ENCODE data around the gene KLHL3. TPM values are rescaled to one million over a fixed set of nuclear protein-coding genes. Genes with fewer than 3 reads are reported as not detected.

The KLHL3 gene
- total RNA-seq, 4 donors from 2014 or later = 22.5 to 35.7 (median 27.5) TPM

DNA sequence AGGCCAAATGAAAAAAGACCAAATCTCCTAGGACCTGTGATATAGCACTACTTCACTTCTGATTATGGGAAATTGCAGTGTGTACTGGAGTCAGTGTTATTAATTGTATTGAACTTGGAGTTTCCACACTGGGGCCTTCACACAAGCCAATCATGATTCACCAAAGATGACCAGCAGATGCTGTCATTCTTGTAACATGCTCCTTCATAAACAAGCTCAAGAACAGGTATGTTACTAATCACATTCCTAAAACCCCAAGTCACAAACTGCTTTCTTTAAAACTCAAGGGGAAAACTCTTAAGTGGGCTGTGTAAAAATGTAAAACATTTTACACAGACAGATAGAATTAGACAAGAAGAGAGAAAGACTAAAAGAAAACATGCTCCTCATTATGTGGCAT is 5.6 kb downstream of the KLHL3 start:
- Histone ChIP-seq H3K27me3 (no peaks in the 10 kb centered on the region), H3K4me1 (peaks cover 0 to 10% (median under 1%) of the 10 kb centered on the region in 4 donors), H3K9me3 (no peaks in the 10 kb centered on the region), H3K36me3 (no peaks in the 10 kb centered on the region), H3K27ac (peak overlapping the region in 2 of 4 donors; percentile 9 to 29), H3K4me3 (no peak overlapping the region)
- DNase-seq (ENCODE audit: low spot score in 2 of 2) = no peak
- TF ChIP-seq EP300 (IDR thresholded peaks at IDR 0.05) (no peak), POLR2A (IDR thresholded peaks at IDR 0.05) (no peak)
- TF ChIP-seq, protein P1, sequence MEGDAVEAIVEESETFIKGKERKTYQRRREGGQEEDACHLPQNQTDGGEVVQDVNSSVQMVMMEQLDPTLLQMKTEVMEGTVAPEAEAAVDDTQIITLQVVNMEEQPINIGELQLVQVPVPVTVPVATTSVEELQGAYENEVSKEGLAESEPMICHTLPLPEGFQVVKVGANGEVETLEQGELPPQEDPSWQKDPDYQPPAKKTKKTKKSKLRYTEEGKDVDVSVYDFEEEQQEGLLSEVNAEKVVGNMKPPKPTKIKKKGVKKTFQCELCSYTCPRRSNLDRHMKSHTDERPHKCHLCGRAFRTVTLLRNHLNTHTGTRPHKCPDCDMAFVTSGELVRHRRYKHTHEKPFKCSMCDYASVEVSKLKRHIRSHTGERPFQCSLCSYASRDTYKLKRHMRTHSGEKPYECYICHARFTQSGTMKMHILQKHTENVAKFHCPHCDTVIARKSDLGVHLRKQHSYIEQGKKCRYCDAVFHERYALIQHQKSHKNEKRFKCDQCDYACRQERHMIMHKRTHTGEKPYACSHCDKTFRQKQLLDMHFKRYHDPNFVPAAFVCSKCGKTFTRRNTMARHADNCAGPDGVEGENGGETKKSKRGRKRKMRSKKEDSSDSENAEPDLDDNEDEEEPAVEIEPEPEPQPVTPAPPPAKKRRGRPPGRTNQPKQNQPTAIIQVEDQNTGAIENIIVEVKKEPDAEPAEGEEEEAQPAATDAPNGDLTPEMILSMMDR (IDR thresholded peaks at IDR 0.05) = no peak

DNA sequence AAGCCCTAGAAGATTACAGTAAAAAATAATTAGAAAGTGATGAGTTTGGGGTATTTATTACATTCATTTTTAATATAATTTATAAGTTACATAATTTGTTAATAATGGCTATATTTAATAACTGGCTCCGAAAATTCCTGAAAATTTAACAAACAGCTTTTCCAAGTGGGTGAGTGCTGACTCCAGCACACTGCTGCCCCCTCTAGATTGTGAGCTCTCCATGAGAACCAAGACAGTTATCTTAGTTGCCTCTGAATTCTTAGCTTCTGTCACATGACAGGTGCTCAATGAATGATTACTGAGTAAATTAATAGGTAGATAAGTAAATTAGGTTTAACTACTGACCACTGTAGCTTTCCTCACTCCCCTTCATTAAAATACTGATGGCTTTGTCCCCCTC is 7.8 kb downstream of the KLHL3 start:
- no peaks in the 10 kb centered on the region for H3K27me3 ChIP-seq
- H3K9me3 ChIP-seq = peaks cover 0 to 4% (median 0%) of the 10 kb centered on the region in 4 donors
- TF ChIP-seq POLR2A (IDR thresholded peaks at IDR 0.05) (no peak), EP300 (IDR thresholded peaks at IDR 0.05) (no peak)
- TF ChIP-seq, protein P1 (IDR thresholded peaks at IDR 0.05) = no peak
- H3K36me3 ChIP-seq = no peaks in the 10 kb centered on the region
- 76 to 82% methylated on average over 1 of the region's 1 CpG for WGBS, 2 donors
- no peak overlapping the region for H3K27ac ChIP-seq
- H3K4me1 ChIP-seq = peaks cover 0 to 3% (median 0%) of the 10 kb centered on the region in 4 donors
- no peak for DNase-seq (ENCODE audit: low spot score in 2 of 2)
- no peak overlapping the region for H3K4me3 ChIP-seq

GRCh38 chr5:137727623-137728022 is 8.3 kb downstream of the KLHL3 start:
- WGBS, 2 donors = 85 to 86% methylated on average over 2 of the region's 2 CpGs
- Histone ChIP-seq H3K9me3 (peaks cover 0 to 8% (median 0%) of the 10 kb centered on the region in 4 donors), H3K36me3 (no peaks in the 10 kb centered on the region), H3K4me3 (no peak overlapping the region), H3K4me1 (peaks cover 0 to 3% (median 0%) of the 10 kb centered on the region in 4 donors), H3K27me3 (no peaks in the 10 kb centered on the region), H3K27ac (no peak overlapping the region)
- no peak for DNase-seq (ENCODE audit: low spot score in 2 of 2)
- no peak for TF ChIP-seq POLR2A (IDR thresholded peaks at IDR 0.05)

DNA sequence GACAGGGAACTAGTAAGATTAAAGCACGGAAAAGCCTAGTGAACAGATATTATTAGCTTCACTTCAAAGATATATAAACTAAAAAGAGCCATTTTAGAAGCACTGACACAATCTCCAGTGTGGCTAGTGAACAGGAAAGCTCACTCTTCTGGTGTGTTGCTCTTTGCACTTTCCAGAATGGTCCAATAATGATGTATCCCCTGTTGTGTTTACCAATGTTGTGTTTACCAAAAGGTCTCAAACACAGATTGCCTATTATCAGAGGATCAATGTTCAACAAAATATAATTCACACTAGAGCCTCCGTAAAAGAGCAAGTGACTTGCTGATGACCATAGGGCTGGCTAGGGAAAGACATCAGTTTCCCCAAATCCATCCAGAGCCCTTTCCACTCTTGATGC is 11.6 kb downstream of the KLHL3 start:
- no peaks in the 10 kb centered on the region for H3K4me1 ChIP-seq
- 90 to 96% methylated on average over 2 of the region's 2 CpGs for WGBS, 2 donors
- no peaks in the 10 kb centered on the region for H3K27me3 ChIP-seq
- TF ChIP-seq, protein P1 (IDR thresholded peaks at IDR 0.05) = no peak
- no peak for TF ChIP-seq POLR2A (IDR thresholded peaks at IDR 0.05)
- TF ChIP-seq EP300 (IDR thresholded peaks at IDR 0.05) = no peak
- peaks cover 0 to 15% (median 0%) of the 10 kb centered on the region in 3 donors for H3K36me3 ChIP-seq
- H3K27ac ChIP-seq = no peak overlapping the region
- H3K4me3 ChIP-seq = no peak overlapping the region
- peaks cover 0 to 8% (median 0%) of the 10 kb centered on the region in 4 donors for H3K9me3 ChIP-seq
- no peak for DNase-seq (ENCODE audit: low spot score in 2 of 2)

DNA sequence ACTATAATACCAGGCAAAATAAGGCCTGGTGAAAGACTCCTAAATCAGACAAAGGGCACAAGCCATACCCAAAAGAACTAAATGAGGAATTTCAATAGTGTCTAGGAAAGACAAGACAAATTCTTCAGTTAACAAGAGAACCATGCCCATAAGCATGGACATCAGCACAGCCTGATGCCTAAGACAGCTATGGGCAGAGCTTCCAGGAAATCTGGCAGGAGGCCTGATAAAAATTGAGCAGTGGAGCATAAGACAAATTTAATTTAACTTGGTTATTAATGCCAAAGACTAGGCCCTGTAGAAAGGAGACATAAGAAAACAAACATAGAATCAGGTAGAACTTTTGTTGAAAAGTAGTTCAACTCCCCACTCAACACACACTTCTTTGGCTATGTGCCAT is 17.3 kb downstream of the KLHL3 start:
- H3K4me1 ChIP-seq = no peaks in the 10 kb centered on the region
- H3K36me3 ChIP-seq = peaks cover 0 to 24% (median 0%) of the 10 kb centered on the region in 3 donors
- peaks cover 0 to 18% (median 1%) of the 10 kb centered on the region in 4 donors for H3K9me3 ChIP-seq
- H3K27ac ChIP-seq = no peak overlapping the region
- H3K4me3 ChIP-seq = no peak overlapping the region
- no peaks in the 10 kb centered on the region for H3K27me3 ChIP-seq
- TF ChIP-seq, protein P1 (IDR thresholded peaks at IDR 0.05) = no peak
- TF ChIP-seq EP300 (IDR thresholded peaks at IDR 0.05) = no peak
- no peak for TF ChIP-seq POLR2A (IDR thresholded peaks at IDR 0.05)
- DNase-seq (ENCODE audit: low spot score in 2 of 2) = no peak

DNA sequence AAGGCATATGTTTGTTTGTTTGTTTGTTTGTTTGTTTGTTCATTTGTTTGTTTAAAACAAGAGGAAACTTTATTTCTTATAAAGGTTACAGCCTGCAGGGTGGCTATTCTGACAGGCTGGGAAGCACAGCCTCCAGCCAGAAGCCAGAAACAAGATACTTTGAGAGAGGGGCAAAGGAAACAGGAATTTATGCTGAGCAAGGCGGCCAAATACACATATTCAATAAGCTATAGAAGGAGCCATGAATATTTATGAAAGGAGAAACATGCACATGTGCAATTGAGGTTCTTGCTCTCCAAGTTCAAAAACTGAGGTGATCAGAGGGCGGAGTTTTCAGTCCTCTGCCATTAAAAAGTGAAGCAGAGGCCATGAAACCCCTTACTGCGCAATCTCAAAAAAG is 19.6 kb downstream of the KLHL3 start:
- H3K36me3 ChIP-seq = peaks cover 0 to 31% (median 0%) of the 10 kb centered on the region in 3 donors
- H3K4me1 ChIP-seq = no peaks in the 10 kb centered on the region
- peaks cover 0 to 17% (median 1%) of the 10 kb centered on the region in 4 donors for H3K9me3 ChIP-seq
- no peaks in the 10 kb centered on the region for H3K27me3 ChIP-seq
- DNase-seq (ENCODE audit: low spot score in 2 of 2) = no peak
- H3K27ac ChIP-seq = no peak overlapping the region
- H3K4me3 ChIP-seq = no peak overlapping the region
- TF ChIP-seq EP300 (IDR thresholded peaks at IDR 0.05) = no peak
- no peak for TF ChIP-seq POLR2A (IDR thresholded peaks at IDR 0.05)
- TF ChIP-seq, protein P1 (IDR thresholded peaks at IDR 0.05) = no peak
- WGBS, 2 donors = 93 to 97% methylated on average over 3 of the region's 3 CpGs
